DOHH2 (cell line): Measurements from ENCODE around the gene BTNL2.

Source experiments
- H3F3A ChIP-seq: fragments of 200-600 bp; sonication (generic), shearing (Covaris generic); 2 replicates; pipeline ENCODE4 v1.6.0; 2016; ENCODE audit warnings: antibody characterized with exemption, mild to moderate bottlenecking; ENCODE audit not compliant: control insufficient read depth, insufficient read depth
- H3K27ac ChIP-seq: fragments of 200-600 bp; sonication (generic); 2 replicates; pipeline ENCODE4 v1.5.1; 2014; ENCODE audit warnings: low read depth, mild to moderate bottlenecking, low read length, moderate library complexity
- H3K27me3 ChIP-seq: fragments of 200-600 bp; sonication (generic); 2 replicates; pipeline ENCODE4 v1.6.1; 2014; ENCODE audit warnings: mild to moderate bottlenecking, low read length, mixed read lengths; ENCODE audit not compliant: control insufficient read depth
- H3K36me3 ChIP-seq: fragments of 200-600 bp; sonication (generic); 2 replicates; pipeline ENCODE4 v1.6.1; 2014; ENCODE audit warnings: mild to moderate bottlenecking, low read length, moderate library complexity, mixed read lengths; ENCODE audit not compliant: control insufficient read depth
- H3K4me1 ChIP-seq: fragments of 200-600 bp; sonication (generic); 2 replicates; pipeline ENCODE4 v1.6.1; 2014; ENCODE audit warnings: mild to moderate bottlenecking, low read length, mixed read lengths; ENCODE audit not compliant: control insufficient read depth
- H3K4me2 ChIP-seq: fragments of 200-600 bp; sonication (generic); 2 replicates; pipeline ENCODE4 v1.6.0; 2014; ENCODE audit warnings: mild to moderate bottlenecking, low read length, moderate library complexity
- H3K4me3 ChIP-seq: fragments of 200-600 bp; sonication (generic); 2 replicates; pipeline ENCODE4 v1.5.1; 2014; ENCODE audit warnings: mild to moderate bottlenecking, low read length, mixed read lengths
- H3K79me2 ChIP-seq: fragments of 200-600 bp; sonication (generic); 2 replicates; pipeline ENCODE4 v1.6.1; 2014; ENCODE audit warnings: mild to moderate bottlenecking, low read length, mixed read lengths; ENCODE audit not compliant: control insufficient read depth
- H3K9me2 ChIP-seq: fragments of 200-600 bp; sonication (generic); replicated peaks from 2 replicates; pipeline ENCODE4 v1.6.1; 2014; ENCODE audit warnings: mild to moderate bottlenecking, low read length, mixed read lengths; ENCODE audit not compliant: control insufficient read depth
- H3K9me3 ChIP-seq: fragments of 200-600 bp; sonication (generic); 2 replicates; pipeline ENCODE4 v1.6.1; 2014; ENCODE audit warnings: antibody characterized with exemption, low read length, mixed read lengths; ENCODE audit not compliant: control insufficient read depth, insufficient read depth
- H4K20me1 ChIP-seq: fragments of 200-600 bp; sonication (generic); 2 replicates; pipeline ENCODE4 v1.6.0; 2014; ENCODE audit warnings: low read depth, mild to moderate bottlenecking, antibody characterized with exemption, low read length, moderate library complexity; ENCODE audit not compliant: control insufficient read depth, insufficient read depth
- CTCF ChIP-seq: fragments of 200-600 bp; sonication (generic); IDR thresholded peaks from one replicate; pipeline ENCODE4 v1.5.1; 2014; ENCODE audit warnings: antibody characterized with exemption, mild to moderate bottlenecking, low read depth, low read length; ENCODE audit not compliant: poor library complexity, severe bottlenecking
- EZH2phosphoT487 ChIP-seq: fragments of 200-600 bp; sonication (generic); IDR thresholded peaks from 2 replicates; pipeline ENCODE4 v1.6.1; 2017; ENCODE audit warnings: borderline replicate concordance, mild to moderate bottlenecking, antibody characterized with exemption, low read length, moderate library complexity, mixed read lengths

BTNL2 gene

DNA sequence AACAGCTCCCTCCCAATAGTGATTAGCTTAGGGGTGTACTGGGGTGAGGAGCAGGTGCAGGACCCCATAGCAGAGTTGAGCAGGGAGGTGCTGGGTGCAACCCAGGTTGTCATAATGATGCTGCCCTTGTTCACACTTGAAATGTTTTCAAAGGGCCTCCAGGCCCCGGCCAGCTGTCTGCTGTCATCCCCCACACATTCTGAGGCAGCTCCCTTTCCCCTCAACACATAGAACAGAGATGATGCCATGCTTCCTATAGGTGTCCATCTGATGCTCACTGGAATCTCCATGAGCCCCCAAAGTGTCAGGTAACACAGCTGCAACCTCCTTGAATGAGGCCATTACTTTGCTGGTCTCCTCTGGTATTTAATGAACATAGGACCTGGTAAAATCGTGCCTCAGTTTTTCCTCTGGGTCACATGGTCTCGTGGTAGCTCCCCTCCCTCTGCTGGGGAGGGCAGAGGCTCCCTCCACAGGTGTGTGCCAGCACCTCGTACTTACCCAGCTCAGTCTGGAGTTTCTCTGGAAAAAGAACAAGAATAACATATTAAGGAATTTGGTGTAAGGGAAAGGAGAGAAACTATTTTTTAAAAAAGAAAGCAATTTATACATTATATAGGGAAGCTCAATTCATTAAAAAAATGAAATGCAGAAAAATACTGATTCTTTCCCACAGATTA lies 5.6 kb downstream of the BTNL2 start:
- H3K4me1 ChIP-seq = peaks cover 28% of the 10 kb centered on the region
- no peaks in the 10 kb centered on the region for H3K9me3 ChIP-seq
- peaks cover 11% of the 10 kb centered on the region for H3F3A ChIP-seq
- no peaks in the 10 kb centered on the region for H3K36me3 ChIP-seq
- no peaks in the 10 kb centered on the region for H3K9me2 ChIP-seq
- TF ChIP-seq CTCF (no peak), EZH2phosphoT487 (no peak)
- no peak overlapping the region for H3K4me2 ChIP-seq
- no peaks in the 10 kb centered on the region for H3K79me2 ChIP-seq
- H3K4me3 ChIP-seq = no peak overlapping the region
- peaks cover 5% of the 10 kb centered on the region; the same call in 1 of the 2 replicates for H3K27me3 ChIP-seq
- H4K20me1 ChIP-seq = no peaks in the 10 kb centered on the region
- H3K27ac ChIP-seq = no peak overlapping the region

- H3K27ac ChIP-seq = peak overlapping the region; percentile 86
- H3K9me3 ChIP-seq = no peaks in the 10 kb centered on the region
- H3K79me2 ChIP-seq = no peaks in the 10 kb centered on the region
- H4K20me1 ChIP-seq = no peaks in the 10 kb centered on the region
- peaks cover 11% of the 10 kb centered on the region for H3F3A ChIP-seq
- no peaks in the 10 kb centered on the region for H3K9me2 ChIP-seq
- H3K4me2 ChIP-seq = peak overlapping the region; percentile 84
- H3K4me3 ChIP-seq = peak overlapping the region; percentile 54
- no peaks in the 10 kb centered on the region for H3K36me3 ChIP-seq
- peaks cover 48% of the 10 kb centered on the region for H3K4me1 ChIP-seq
- no peaks in the 10 kb centered on the region for H3K27me3 ChIP-seq
- TF ChIP-seq EZH2phosphoT487 (no peak), CTCF (no peak)
These were observed 9.6 kb downstream of the BTNL2 start for GRCh38 chr6:32397252-32397920.

- TF ChIP-seq EZH2phosphoT487 (no peak), CTCF (no peak)
These were observed 11.0 kb downstream of the BTNL2 start for GRCh38 chr6:32396028-32396427.

More at GRCh38 chr6:32396028-32396427, 11.0 kb downstream of the BTNL2 start:
- H3K4me2 ChIP-seq = no peak overlapping the region
- H3K36me3 ChIP-seq = no peaks in the 10 kb centered on the region
- no peaks in the 10 kb centered on the region for H3K27me3 ChIP-seq
- no peaks in the 10 kb centered on the region for H3K9me2 ChIP-seq
- no peaks in the 10 kb centered on the region for H3K9me3 ChIP-seq
- H3K27ac ChIP-seq = no peak overlapping the region
- H3K4me1 ChIP-seq = peaks cover 48% of the 10 kb centered on the region
- no peaks in the 10 kb centered on the region for H4K20me1 ChIP-seq
- H3F3A ChIP-seq = peaks cover 6% of the 10 kb centered on the region
- no peaks in the 10 kb centered on the region for H3K79me2 ChIP-seq
- no peak overlapping the region for H3K4me3 ChIP-seq
